GM12878 (cell line): Measurements from ENCODE around the gene EPB41L2. TPM values are rescaled to one million over a fixed set of nuclear protein-coding genes. Genes with fewer than 3 reads are reported as not detected.

ENCODE experiments used
- ATAC-seq: fragments of 200-7000 bp; cut with Tn5 transposase; 3 replicates; pipeline ENCODE4 v1.9.1; 2020; ENCODE audit warnings: mild to moderate bottlenecking, moderate library complexity
- BruUV-seq: library from RNA; stranded (reverse); fragments of 400-500 nt; replicated peaks from 2 replicates; lab custom pipeline; 2021; lab: Mats Ljungman, UMichigan
- CTCF ChIA-PET: fragments of 300-600 bp; sonication (Branson Sonifier 250); formaldehyde crosslinking; extraction: SDS; loops from one replicate; lab custom pipeline; 2021; ENCODE audit warnings: inconsistent platforms; lab: Yijun Ruan, JAX
- POLR2A ChIA-PET: fragments of 350-600 bp; formaldehyde crosslinking; extraction: SDS; loops from one replicate; lab custom pipeline; 2021; ENCODE audit warnings: inconsistent platforms; lab: Charles Lee
- RAD21 ChIA-PET: fragments of 300-600 bp; sonication (Branson Sonifier 250); formaldehyde crosslinking; loops from one replicate; lab custom pipeline; 2023; ENCODE audit warnings: antibody characterized with exemption; ENCODE audit not compliant: unreplicated experiment; lab: Charles Lee
- SMC1A ChIA-PET: fragments of 300-600 bp; sonication (Branson Sonifier 250); formaldehyde crosslinking; loops from one replicate; lab custom pipeline; 2023; ENCODE audit not compliant: unreplicated experiment, uncharacterized antibody; lab: Charles Lee
- DNase-seq: peaks from one replicate; pipeline ENCODE4 v3.0.0-alpha.2; 2011; ENCODE audit warnings: low read depth, low spot score
- FAIRE-seq: peaks from 3 replicates; lab custom pipeline; 2011; peaks lifted over from hg19 to GRCh38; lab: Jason Lieb, UNC
- H2AFZ ChIP-seq: 2 replicates; pipeline ENCODE4 v1.6.0; 2011; ENCODE audit warnings: low read depth, low read length, control low read depth; ENCODE audit not compliant: control insufficient read depth
- H3K27ac ChIP-seq: 2 replicates; pipeline ENCODE4 v1.5.1; 2011; ENCODE audit warnings: control low read depth; ENCODE audit not compliant: control insufficient read depth, insufficient read depth
- H3K27me3 ChIP-seq, 2 experiments: replicated peaks in 1 of 2; 2 replicates each; pipeline versions ENCODE4 v1.6.0 to v1.6.1; 2011; ENCODE audit warnings: low read length in 1 of 2; ENCODE audit not compliant: control insufficient read depth in 2 of 2, insufficient read depth in 2 of 2
- H3K36me3 ChIP-seq, 2 experiments: 2 replicates each; pipeline ENCODE4 v1.5.1; 2011; ENCODE audit warnings: low read length in 1 of 2; ENCODE audit not compliant: control insufficient read depth in 2 of 2, insufficient read depth in 2 of 2
- H3K4me1 ChIP-seq: 2 replicates; pipeline ENCODE4 v1.6.1; 2011; ENCODE audit warnings: mild to moderate bottlenecking, low read length, moderate library complexity, mixed read lengths; ENCODE audit not compliant: control insufficient read depth, insufficient read depth
- H3K4me2 ChIP-seq: 2 replicates; pipeline ENCODE4 v1.6.0; 2011; ENCODE audit warnings: control low read depth; ENCODE audit not compliant: control insufficient read depth, insufficient read depth
- H3K4me3 ChIP-seq: fragments of 200-600 bp; sonication (generic); 2 replicates; pipeline ENCODE4 v1.5.1; 2016
- H3K79me2 ChIP-seq: 2 replicates; pipeline ENCODE4 v1.6.0; 2011; ENCODE audit warnings: low read length; ENCODE audit not compliant: control insufficient read depth, insufficient read depth
- H3K9ac ChIP-seq: 2 replicates; pipeline ENCODE4 v1.8.0; 2011; ENCODE audit warnings: low read length, control low read depth, mixed read lengths; ENCODE audit not compliant: control insufficient read depth, insufficient read depth
- H3K9me3 ChIP-seq: replicated peaks from 3 replicates; pipeline ENCODE4 v1.5.1; 2011; ENCODE audit warnings: mild to moderate bottlenecking, low read length; ENCODE audit not compliant: control insufficient read depth, insufficient read depth
- H4K20me1 ChIP-seq: 2 replicates; pipeline ENCODE4 v1.6.0; 2011; ENCODE audit not compliant: control insufficient read depth, insufficient read depth
- HDGF ChIP-seq: fragments of 450-650 bp; IDR thresholded peaks from 2 replicates; pipeline ENCODE4 v1.6.1; 2016; ENCODE audit warnings: antibody characterized with exemption
- IKZF1 ChIP-seq: fragments of 450-650 bp; conservative IDR thresholded peaks from 2 replicates; pipeline ENCODE4 v1.6.1; 2017; ENCODE audit warnings: antibody characterized with exemption, mild to moderate bottlenecking
- KAT2A ChIP-seq: conservative IDR thresholded peaks from 2 replicates; pipeline ENCODE4 v1.6.1; 2011; ENCODE audit warnings: low read depth, low read length; ENCODE audit not compliant: control insufficient read depth
- MEF2A ChIP-seq: IDR thresholded peaks from 2 replicates; pipeline ENCODE4 v1.6.1; 2011; ENCODE audit warnings: low read depth, mild to moderate bottlenecking, low read length, moderate library complexity; ENCODE audit not compliant: insufficient read depth
- MEF2B ChIP-seq: fragments of 450-650 bp; IDR thresholded peaks from 2 replicates; pipeline ENCODE4 v1.6.1; 2018; ENCODE audit warnings: mild to moderate bottlenecking, moderate library complexity; ENCODE audit not compliant: partially characterized antibody, poor library complexity, severe bottlenecking
- NR2F1 ChIP-seq: fragments of 450-650 bp; conservative IDR thresholded peaks from 2 replicates; pipeline ENCODE4 v1.6.1; 2017; ENCODE audit warnings: mild to moderate bottlenecking
- RB1 ChIP-seq: fragments of 450-650 bp; formaldehyde crosslinking; IDR thresholded peaks from 2 replicates; pipeline ENCODE4 v1.6.1; 2017; ENCODE audit warnings: mild to moderate bottlenecking, borderline replicate concordance
- RELB ChIP-seq: fragments of 450-650 bp; IDR thresholded peaks from 2 replicates; pipeline ENCODE4 v1.6.1; 2017; ENCODE audit warnings: low read depth, mild to moderate bottlenecking, moderate library complexity
- SMAD1 ChIP-seq: fragments of 450-650 bp; IDR thresholded peaks from 2 replicates; pipeline ENCODE4 v1.6.1; 2018; ENCODE audit warnings: mild to moderate bottlenecking, low read depth; ENCODE audit not compliant: partially characterized antibody
- STAT1 ChIP-seq: fragments of 450-650 bp; conservative IDR thresholded peaks from 2 replicates; pipeline ENCODE4 v1.6.1; 2014; ENCODE audit warnings: antibody characterized with exemption, mild to moderate bottlenecking
- WGBS: methylation state at CpG from one replicate; pipeline ENCODE4 v1.1.6; 2016; ENCODE audit warnings: low lambda C conversion rate; ENCODE audit not compliant: insufficient replicate concordance, insufficient coverage; ENCODE audit errors: missing lambda C conversion rate; 5-methylcytosine and 5-hydroxymethylcytosine counted together
- in situ Hi-C: fragments of 300-500 bp; cut with MboI; formaldehyde crosslinking; loops from 9 replicates; pipeline ENCODE4 v1.14.3; 2018; ENCODE audit warnings: mixed read lengths
- intact Hi-C: fragments of 100-400 bp; cut with micrococcal nuclease; formaldehyde crosslinking; loops from one replicate; pipeline ENCODE4 v1.14.2; 2022; ENCODE audit not compliant: unreplicated experiment
- polyA plus RNA-seq, 11 experiments: library from polyadenylated mRNA; depleted of rRNA in 4 of 11; unstranded in 6 of 11; stranded (reverse) in 5 of 11; fragments of >200 nt; fragmentation: Nextera tagmentation in 4 of 11; fragmentation: Illumina TruSeq in 1 of 11; extraction: Ambion mirVana in 4 of 11; extraction: Trizol in 1 of 11; gene quantifications; 1 replicate in 1 of 11; 2 replicates in 10 of 11; pipeline versions ENCODE4 v1.2.1 to v1.2.3, GENCODE V29; 2011 to 2016; ENCODE audit warnings: inconsistent platforms in 2 of 11, missing spikeins in 2 of 11, low read depth in 1 of 11
- total RNA-seq, 4 experiments: library from RNA; depleted of rRNA in 3 of 4; stranded (reverse); fragments of >200 nt in 3 of 4; fragmentation: Illumina TruSeq in 1 of 4; extraction: Trizol in 1 of 4; gene quantifications; 2 replicates each; pipeline versions ENCODE4 v1.2.1 to v1.2.3, GENCODE V29; 2013 to 2021
- TF ChIP-seq, protein P1 (sequence below): IDR thresholded peaks from 2 replicates; pipeline ENCODE4 v1.6.1; 2011; ENCODE audit warnings: borderline replicate concordance, low read depth, mild to moderate bottlenecking, moderate library complexity, low read length; ENCODE audit not compliant: insufficient read depth, poor library complexity, severe bottlenecking

EPB41L2 gene
- total and polyA plus RNA-seq, 10 of the 15 experiments (the other 5 are each of a cell fraction or from before 2014, with no cell fraction given), result 7.4 to 41.6 (median 19.0) TPM

GRCh38 chr6:131045139-131045538, 17.9 kb downstream of the EPB41L2 start (continued):
- TF ChIP-seq RELB (no peak), MEF2A (no peak), KAT2A (no peak), HDGF (no peak), NR2F1 (no peak)

GRCh38 chr6:131043902-131044447, 19.1 kb downstream of the EPB41L2 start:
- DNase-seq (no peak), FAIRE-seq (no peak), ATAC-seq (no peak)
- in situ Hi-C loops (no loop called here), intact Hi-C loops (no loop called here)
- BruUV-seq, result no TSS peak
- no peak overlapping the region for H3K4me3 ChIP-seq
- CTCF ChIA-PET, result interaction anchor here (0.8 to 1.0 kb wide), 2 partner anchors 73 to 719 kb away, joined by 3 to 4 read pairs; no protein-coding TSS in a partner anchor
- TF ChIP-seq STAT1 (no peak), IKZF1 (no peak), KAT2A (no peak), SMAD1 (no peak), RB1 (no peak), MEF2B (no peak)
- TF ChIP-seq, protein P1, sequence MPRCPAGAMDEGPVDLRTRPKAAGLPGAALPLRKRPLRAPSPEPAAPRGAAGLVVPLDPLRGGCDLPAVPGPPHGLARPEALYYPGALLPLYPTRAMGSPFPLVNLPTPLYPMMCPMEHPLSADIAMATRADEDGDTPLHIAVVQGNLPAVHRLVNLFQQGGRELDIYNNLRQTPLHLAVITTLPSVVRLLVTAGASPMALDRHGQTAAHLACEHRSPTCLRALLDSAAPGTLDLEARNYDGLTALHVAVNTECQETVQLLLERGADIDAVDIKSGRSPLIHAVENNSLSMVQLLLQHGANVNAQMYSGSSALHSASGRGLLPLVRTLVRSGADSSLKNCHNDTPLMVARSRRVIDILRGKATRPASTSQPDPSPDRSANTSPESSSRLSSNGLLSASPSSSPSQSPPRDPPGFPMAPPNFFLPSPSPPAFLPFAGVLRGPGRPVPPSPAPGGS, result no peak
- H3K9ac ChIP-seq, result no peak overlapping the region
- H4K20me1 ChIP-seq, result no peaks in the 10 kb centered on the region
- SMC1A ChIA-PET, result interaction anchor here (1.3 kb wide), 1 partner anchor 9 kb away, joined by 5 read pairs; no protein-coding TSS in a partner anchor
- POLR2A ChIA-PET, result no interaction called here
- peaks cover 3% of the 10 kb centered on the region for H3K79me2 ChIP-seq
- WGBS, result 78% methylated on average over 4 of the region's 4 CpGs
- H3K9me3 ChIP-seq, result no peaks in the 10 kb centered on the region
- H3K27ac ChIP-seq, result no peak overlapping the region
- H3K4me2 ChIP-seq, result no peak overlapping the region
- H2AFZ ChIP-seq, result no peak overlapping the region
- no peaks in the 10 kb centered on the region for H3K27me3 ChIP-seq
- H3K36me3 ChIP-seq, result no peaks in the 10 kb centered on the region
- H3K4me1 ChIP-seq, result no peaks in the 10 kb centered on the region
- RAD21 ChIA-PET, result interaction anchor here (0.9 kb wide), 1 partner anchor 9 kb away, joined by 4 read pairs; no protein-coding TSS in a partner anchor
